NCI-H2029 (cell line): Measurements from ENCODE around the gene BHLHA9.

Source experiments
- DNase-seq: peaks from one replicate; lab custom pipeline; 2025; lab: John Stamatoyannopoulos, UW

The BHLHA9 gene

GRCh38 chr17:1255041-1255440, 15.2 kb upstream of the BHLHA9 start:
- no peak for DNase-seq

DNA sequence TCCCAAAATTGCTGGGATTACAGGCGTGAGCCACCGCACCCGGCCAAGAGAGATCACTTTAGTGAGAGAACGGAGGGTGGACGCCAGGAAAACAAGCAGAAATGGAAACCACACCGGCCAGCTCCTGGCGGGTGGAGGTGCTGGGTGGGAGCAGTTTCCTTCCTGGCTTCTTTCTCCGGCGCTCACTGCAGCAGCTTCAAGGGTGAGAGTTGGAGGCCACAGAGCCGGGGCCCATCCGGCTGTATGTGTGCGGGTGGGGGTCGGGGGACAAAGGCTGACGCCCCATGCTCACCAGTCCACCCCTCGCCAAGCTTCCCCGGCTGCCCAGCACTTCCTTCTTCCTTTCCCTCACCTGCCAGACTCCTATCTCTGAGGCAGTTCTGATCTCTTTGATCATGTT, 13.5 kb upstream of the BHLHA9 start:
- DNase-seq, result no peak

DNA sequence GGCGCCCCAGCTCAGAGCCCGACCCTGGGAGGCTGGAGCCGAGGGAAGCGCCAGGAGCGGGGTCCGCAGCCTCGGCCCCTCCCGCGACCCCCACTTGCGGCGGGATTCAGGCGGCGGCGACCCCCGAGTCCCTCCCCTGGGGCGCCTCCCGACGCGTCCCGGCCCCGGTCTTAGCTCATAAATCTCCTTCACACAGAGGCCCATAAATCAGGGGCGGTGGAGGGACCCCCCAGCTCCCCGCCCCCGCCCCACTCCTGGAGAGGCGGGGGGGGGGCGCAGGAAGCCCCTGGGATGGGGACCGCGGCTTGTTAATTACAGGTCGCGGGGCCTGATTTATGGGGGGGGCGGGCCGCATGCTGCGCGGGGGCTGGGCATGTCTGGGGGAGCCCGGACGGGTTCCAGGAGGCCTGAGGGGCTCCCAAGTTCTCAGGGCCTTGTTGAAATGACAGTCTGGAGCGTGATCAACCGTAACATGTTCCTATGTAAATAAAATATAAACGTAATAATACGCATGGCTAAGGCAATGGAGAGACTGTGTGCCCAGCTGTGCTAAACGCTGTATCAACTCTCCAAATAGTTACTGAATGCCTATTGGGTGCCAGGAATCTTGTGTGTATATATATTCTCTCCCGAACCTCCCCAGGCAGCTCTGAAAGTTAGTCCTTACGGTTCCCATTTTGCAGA, 10.0 kb upstream of the BHLHA9 start:
- DNase-seq, result no peak

DNA sequence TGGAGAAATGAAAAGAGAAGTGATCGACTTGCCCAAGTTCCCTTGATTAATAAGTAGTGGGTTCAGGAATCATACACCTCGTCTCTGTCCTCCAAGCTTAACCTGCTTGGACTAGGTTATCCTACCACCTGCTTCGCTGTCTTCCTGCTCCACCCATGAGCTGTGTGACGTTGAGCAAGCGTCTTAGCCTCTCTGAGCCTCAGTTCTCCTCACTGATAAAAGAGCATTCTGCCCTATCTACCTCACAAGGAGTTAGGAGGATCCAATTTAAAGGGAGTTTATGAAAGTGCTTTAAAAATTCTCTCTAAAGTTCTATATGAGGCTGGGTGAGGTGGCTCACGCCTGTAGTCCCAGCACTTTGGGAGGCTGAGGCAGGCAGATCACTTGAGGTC, 9.5 kb upstream of the BHLHA9 start:
- DNase-seq, result no peak

GRCh38 chr17:1264196-1264595, 6.0 kb upstream of the BHLHA9 start:
- no peak for DNase-seq

DNA sequence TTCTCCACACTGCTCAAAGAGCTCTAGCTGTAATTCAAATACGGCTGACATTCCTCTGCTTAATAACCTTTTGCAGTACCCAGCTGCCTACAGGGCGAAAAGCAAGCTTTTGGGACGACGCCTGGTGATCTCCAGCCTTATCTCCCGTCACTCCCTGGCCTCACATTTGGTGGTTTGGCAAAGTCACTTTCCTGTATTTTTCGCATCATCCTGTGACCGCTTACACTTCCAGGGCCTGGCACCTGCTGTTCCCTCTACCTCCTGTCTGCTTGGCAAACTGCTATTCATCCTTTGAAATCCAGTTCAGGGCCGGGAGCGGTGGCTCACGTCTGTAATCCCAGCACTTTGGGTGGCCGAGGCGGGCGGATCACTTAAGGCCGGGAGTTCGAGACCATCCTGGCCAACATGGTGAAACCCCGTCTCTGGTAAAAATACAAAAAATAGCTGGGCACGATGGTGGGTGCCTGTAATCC, 2.7 kb upstream of the BHLHA9 start:
- no peak for DNase-seq

GRCh38 chr17:1271030-1271423, 783 bp downstream of the BHLHA9 start:
- DNase-seq, result no peak

- DNase-seq, result no peak
Observed at GRCh38 chr17:1271441-1271840, 1.2 kb downstream of the BHLHA9 start.

- DNase-seq, result no peak
Observed at GRCh38 chr17:1272701-1273100, 2.5 kb downstream of the BHLHA9 start.

DNA sequence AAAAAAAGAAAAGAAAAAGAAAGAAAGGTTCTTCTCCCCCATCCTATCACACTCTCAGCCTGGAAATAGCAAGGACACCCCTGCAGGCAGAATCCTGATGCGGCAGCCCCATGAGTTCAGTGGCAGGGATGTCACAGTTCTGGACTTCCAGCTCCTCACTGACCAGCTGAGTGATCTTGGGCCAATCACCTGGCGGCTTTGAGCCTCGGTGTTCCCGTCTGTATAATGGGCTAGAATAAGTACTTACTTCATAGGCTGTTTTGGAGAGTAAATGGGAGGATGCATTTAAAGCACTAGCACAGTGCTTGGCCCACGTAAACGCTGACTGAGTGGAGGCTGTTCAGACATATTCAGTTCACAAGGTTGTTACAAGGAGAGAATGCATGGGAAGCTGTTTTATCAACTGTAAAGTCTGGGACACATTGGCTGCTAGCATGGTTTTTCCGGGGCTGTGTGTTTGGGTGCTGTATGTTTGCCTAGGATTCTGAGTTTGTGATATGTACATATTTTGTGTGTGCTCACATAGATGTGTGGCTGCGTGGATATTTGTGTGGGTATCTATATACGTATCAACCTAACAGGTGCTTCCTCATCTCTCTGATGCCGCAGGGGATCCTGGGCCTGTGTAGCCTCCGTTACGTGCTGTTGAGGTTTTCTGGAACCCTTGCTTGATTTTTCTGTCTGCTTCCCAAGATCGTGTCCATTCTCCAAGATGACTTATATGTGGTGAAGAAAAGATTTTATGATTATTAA, 3.4 kb downstream of the BHLHA9 start:
- DNase-seq, result no peak

- DNase-seq, result no peak
Observed at GRCh38 chr17:1274245-1274608, 4.0 kb downstream of the BHLHA9 start.

GRCh38 chr17:1275205-1275961, 5.1 kb downstream of the BHLHA9 start:
- DNase-seq, result no peak

DNA sequence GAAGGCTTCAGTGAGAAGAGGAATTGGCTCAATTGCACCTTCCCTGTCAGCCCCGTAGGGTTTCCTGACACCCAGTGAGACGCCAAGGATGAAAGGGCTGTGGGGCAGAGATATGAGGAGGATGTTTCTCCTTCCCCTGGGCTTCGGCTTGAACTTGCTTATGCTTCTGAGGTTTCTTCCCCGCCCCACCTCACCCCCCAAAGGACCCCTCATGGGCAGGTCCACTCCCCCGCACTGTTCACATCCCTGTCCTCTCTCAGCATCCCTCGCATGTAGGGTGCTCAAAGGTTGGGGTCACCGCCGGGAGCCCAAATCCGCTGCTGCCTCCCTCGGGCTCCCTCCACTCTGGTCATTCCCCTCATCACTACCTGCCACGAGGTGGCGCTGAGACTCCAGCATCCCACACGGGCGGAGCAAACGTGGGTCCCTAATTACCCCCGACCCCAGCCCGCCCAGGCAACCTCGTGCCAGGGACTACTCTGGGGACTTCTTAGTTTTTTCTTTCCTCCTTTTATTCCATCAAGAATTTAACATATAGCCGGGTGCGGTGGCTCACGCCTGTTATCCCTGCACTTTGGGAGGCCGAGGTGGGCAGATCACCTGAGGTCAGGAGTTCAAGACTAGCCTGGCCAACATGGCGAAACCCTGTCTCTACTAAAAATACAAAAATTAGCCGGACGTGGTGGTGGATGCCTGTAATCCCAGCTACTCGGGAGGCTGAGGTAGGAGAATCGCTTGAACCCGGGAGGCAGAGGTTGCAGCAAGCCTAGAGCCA, 5.9 kb downstream of the BHLHA9 start:
- DNase-seq, result no peak

DNA sequence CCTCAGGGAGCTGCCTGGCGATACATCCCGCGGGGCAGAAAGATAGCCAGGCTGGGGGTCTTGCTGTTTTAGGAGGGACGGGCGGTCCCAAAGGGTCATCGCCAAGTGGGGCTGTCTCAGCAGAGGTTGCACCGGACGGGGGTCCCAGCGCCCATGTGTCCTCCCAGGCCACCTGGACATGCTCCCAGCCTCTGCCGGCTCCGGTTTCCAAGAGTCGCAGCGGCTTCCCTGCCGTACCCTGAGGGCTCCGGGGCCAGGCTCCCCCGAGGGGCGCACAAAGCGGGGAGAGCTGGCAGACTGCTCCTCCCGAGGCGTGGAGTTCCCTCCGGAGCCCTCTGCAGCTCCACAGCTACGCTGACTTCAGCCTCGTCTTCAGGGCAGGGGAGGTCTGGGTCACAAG, 10.4 kb downstream of the BHLHA9 start:
- DNase-seq, result no peak

GRCh38 chr17:1286379-1287106, 16.3 kb downstream of the BHLHA9 start:
- no peak for DNase-seq

DNA sequence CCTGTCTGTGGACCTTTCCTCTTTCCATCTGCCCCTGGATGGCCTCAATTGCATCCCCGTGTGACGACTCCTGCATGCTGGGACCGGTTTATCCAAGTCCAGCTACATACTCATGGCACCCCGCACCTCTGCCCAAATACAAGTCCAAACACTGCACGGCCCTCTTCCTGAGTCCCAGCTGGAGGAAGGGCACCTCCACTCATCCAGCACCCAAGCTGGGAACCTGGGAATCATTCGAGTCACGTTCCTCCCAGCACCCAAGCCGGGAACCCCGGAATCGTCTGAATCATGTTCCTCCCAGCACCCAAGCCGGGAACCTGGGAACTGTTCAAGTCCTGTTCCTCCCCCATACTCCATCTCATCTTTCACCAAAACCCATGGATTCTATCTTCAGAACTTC, 19.5 kb downstream of the BHLHA9 start:
- no peak for DNase-seq

GRCh38 chr17:1290676-1291075, 20.4 kb downstream of the BHLHA9 start:
- DNase-seq, result no peak

DNA sequence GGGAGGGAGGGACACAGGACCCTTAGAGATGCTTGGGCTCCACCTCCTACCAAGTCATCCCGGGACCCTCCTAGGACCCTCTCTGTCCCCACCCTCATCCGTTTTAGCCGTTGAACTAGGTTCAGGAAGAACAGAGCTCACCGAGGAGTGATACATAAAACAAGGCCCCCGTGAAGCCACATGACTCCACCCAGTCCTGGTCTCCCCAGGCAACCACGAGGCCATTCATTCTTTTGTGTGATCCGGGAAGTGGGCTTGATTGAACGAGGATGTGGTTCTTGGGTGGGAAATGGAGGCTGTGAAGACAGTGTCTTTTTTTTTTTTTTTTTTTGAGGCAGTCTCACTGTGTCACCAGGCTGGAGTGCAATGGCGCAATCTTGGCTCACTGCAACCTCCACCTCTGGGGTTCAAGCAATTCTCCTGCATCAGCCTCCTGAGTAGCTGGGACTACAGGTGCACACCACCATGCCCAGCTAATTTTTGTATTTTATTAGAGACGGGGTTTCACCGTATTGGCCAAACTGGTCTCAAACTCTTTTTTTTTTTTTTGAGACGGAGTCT, 24.0 kb downstream of the BHLHA9 start:
- DNase-seq, result no peak

GRCh38 chr17:1298606-1299005, 28.4 kb downstream of the BHLHA9 start:
- no peak for DNase-seq

GRCh38 chr17:1299552-1300370, 29.5 kb downstream of the BHLHA9 start:
- no peak for DNase-seq
